Measurements from ENCODE around the gene U2AF1L4.
"Not testable (repeated sequence)": the region's sequence is repeated elsewhere in the genome, so short reads cannot be mapped to it uniquely, and the experiment has no call there.

U2AF1L4 gene

DNA sequence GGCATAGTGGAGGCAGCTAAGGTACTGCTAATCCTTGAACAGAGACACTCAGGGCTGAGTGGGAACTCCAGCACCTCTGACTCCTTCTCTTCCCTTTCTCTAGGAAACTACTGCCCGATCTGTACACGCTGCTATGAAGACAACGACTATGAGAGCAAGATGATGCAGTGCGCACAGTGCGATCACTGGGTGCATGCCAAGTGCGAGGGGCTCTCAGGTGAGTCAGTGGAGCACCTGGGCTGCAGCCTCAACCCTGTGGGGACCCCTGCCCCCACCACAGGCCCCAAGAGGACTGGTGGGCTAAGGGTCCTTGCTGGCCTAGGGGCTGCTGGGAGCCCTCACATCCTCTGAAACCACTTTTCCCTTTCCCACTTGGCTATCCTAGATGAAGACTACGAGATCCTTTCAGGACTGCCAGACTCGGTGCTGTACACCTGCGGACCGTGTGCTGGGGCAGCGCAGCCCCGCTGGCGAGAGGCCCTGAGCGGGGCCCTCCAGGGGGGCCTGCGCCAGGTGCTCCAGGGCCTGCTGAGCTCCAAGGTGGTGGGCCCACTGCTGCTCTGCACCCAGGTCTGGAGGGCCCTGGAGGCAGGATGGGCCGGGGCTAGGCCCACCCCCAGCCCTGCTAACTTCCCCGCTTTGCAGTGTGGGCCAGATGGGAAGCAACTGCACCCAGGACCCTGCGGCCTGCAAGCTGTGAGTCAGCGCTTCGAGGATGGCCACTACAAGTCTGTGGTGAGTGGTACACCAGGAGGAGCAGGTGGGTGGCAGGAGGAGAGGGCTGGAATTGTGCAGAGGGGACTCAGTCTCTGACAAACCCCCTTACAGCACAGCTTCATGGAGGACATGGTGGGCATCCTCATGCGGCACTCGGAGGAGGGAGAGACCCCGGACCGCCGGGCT lies 17.9 kb downstream of the U2AF1L4 start:
- TF ChIP-seq, protein P1, sequence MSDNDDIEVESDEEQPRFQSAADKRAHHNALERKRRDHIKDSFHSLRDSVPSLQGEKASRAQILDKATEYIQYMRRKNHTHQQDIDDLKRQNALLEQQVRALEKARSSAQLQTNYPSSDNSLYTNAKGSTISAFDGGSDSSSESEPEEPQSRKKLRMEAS (IDR thresholded peaks at IDR 0.05; ENCODE audit: low read depth, low read length): no peak
- TF ChIP-seq POLR2A (IDR thresholded peaks at IDR 0.05; ENCODE audit: extremely low read depth, insufficient read length) (no peak), MYC (IDR thresholded peaks at IDR 0.05; ENCODE audit: low read depth, low read length) (no peak)
- TF ChIP-seq, protein P2, sequence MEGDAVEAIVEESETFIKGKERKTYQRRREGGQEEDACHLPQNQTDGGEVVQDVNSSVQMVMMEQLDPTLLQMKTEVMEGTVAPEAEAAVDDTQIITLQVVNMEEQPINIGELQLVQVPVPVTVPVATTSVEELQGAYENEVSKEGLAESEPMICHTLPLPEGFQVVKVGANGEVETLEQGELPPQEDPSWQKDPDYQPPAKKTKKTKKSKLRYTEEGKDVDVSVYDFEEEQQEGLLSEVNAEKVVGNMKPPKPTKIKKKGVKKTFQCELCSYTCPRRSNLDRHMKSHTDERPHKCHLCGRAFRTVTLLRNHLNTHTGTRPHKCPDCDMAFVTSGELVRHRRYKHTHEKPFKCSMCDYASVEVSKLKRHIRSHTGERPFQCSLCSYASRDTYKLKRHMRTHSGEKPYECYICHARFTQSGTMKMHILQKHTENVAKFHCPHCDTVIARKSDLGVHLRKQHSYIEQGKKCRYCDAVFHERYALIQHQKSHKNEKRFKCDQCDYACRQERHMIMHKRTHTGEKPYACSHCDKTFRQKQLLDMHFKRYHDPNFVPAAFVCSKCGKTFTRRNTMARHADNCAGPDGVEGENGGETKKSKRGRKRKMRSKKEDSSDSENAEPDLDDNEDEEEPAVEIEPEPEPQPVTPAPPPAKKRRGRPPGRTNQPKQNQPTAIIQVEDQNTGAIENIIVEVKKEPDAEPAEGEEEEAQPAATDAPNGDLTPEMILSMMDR (IDR thresholded peaks at IDR 0.05; ENCODE audit: low read depth, low read length): no peak
- no peak overlapping the region for H3K4me3 ChIP-seq (ENCODE audit: low read depth, low read length)
- DNase-seq (ENCODE audit: low read depth): no peak

DNA sequence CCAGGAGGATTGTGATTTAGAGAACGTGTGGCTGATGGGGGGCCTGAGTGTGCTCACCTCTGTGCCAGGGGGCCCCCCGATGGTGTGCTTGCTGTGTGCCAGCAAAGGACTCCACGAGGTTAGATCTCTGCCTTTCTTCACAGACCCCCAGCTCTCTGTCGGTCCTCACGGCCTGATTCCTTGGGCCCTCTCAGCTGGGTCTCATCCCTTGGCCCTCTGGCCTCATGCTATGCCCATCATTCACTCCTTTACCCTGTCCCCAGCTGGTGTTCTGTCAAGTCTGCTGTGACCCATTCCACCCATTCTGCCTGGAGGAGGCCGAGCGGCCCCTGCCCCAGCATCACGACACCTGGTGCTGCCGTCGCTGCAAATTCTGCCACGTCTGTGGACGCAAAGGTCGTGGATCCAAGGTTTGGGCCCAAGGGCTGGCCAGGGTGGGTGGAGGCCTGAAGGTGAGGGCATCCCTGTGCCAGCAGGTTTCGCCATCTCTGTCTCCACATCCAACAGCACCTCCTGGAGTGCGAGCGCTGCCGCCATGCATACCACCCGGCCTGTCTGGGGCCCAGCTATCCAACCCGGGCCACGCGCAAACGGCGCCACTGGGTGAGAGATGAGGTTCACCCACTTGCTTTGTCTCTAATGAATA lies 19.9 kb downstream of the U2AF1L4 start:
- no peak overlapping the region for H3K4me3 ChIP-seq (ENCODE audit: low read depth, low read length)
- DNase-seq (ENCODE audit: low read depth): no peak
- TF ChIP-seq MYC (IDR thresholded peaks at IDR 0.05; ENCODE audit: low read depth, low read length): no peak
- TF ChIP-seq, protein P2 (IDR thresholded peaks at IDR 0.05; ENCODE audit: low read depth, low read length): no peak
- TF ChIP-seq, protein P1 (IDR thresholded peaks at IDR 0.05; ENCODE audit: low read depth, low read length): no peak
- no peak for TF ChIP-seq POLR2A (IDR thresholded peaks at IDR 0.05; ENCODE audit: extremely low read depth, insufficient read length)

DNA sequence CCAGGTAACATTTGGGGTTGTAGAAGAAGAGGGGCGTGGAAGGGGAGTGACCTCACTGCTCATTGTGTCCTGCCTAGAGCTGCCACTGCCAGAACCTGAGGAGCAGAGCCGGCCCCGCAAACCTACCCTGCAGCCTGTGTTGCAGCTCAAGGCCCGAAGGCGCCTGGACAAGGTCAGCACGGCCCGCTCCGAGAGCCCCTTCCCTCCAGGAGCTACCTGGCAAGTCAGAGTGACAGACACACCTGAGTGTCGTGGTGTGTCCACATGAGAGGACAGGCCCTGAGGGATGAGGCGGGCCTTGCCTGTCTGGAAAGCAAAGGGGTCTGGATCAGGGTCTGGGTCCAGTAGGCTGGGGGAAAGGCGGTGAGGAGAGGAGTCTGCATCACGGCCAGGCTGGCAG lies 20.7 kb downstream of the U2AF1L4 start:
- no peak for TF ChIP-seq POLR2A (IDR thresholded peaks at IDR 0.05; ENCODE audit: extremely low read depth, insufficient read length)
- TF ChIP-seq, protein P1 (IDR thresholded peaks at IDR 0.05; ENCODE audit: low read depth, low read length): no peak
- TF ChIP-seq, protein P2 (IDR thresholded peaks at IDR 0.05; ENCODE audit: low read depth, low read length): no peak
- TF ChIP-seq MYC (IDR thresholded peaks at IDR 0.05; ENCODE audit: low read depth, low read length): no peak
- H3K4me3 ChIP-seq (ENCODE audit: low read depth, low read length): no peak overlapping the region
- no peak for DNase-seq (ENCODE audit: low read depth)

DNA sequence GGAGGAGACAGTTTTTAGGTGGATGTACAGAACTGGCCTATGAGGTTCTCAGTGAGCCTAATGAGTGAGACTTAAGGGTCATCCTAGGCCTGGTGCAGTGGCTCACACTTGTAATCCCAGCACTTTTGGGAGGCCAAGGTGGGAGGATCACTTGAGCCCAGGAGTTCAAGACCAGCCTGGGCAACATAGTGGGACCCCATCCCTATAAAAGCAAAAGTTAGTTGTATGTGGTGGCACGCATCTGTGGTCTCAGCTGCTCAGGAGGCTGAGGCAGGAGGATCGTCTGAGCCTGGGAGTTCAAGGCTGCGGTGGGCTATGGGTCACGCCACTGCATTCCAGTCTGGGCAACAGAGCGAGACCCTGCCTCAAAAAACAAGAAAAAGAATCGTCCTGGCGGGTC lies 21.1 kb downstream of the U2AF1L4 start:
- not testable (repeated sequence) for H3K4me3 ChIP-seq (ENCODE audit: low read depth, low read length); DNase-seq (ENCODE audit: low read depth)

DNA sequence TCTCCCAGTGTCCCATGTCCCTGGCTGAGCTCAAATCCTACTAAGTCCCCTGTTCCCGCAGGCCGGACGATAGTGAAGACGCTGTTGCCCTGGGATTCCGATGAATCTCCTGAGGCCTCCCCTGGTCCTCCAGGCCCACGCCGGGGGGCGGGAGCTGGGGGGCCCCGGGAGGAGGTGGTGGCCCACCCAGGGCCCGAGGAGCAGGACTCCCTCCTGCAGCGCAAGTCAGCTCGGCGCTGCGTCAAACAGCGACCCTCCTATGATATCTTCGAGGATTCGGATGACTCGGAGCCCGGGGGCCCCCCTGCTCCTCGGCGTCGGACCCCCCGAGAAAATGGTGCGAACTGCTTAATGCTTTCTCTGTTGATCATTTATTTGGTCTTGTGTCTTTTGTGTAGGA lies 21.5 kb downstream of the U2AF1L4 start:
- TF ChIP-seq POLR2A (IDR thresholded peaks at IDR 0.05; ENCODE audit: extremely low read depth, insufficient read length) (no peak), MYC (IDR thresholded peaks at IDR 0.05; ENCODE audit: low read depth, low read length) (no peak)
- TF ChIP-seq, protein P1 (IDR thresholded peaks at IDR 0.05; ENCODE audit: low read depth, low read length): no peak
- TF ChIP-seq, protein P2 (IDR thresholded peaks at IDR 0.05; ENCODE audit: low read depth, low read length): no peak
- no peak for DNase-seq (ENCODE audit: low read depth)
- no peak overlapping the region for H3K4me3 ChIP-seq (ENCODE audit: low read depth, low read length)

DNA sequence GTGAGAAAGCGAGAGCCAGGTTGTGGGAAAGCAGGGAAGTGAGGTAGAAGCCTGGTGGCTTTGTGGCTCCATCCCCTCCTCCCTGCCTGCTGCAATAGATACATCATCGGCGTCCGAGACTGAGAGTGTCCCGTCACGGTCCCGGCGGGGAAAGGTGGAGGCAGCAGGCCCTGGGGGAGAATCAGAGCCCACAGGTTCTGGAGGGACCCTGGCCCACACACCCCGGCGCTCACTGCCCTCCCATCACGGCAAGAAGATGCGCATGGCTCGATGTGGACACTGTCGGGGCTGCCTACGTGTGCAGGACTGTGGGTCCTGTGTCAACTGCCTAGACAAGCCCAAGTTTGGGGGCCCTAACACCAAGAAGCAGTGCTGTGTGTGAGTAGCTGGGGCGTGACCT lies 22.3 kb downstream of the U2AF1L4 start:
- TF ChIP-seq, protein P1 (IDR thresholded peaks at IDR 0.05; ENCODE audit: low read depth, low read length): no peak
- no peak for TF ChIP-seq MYC (IDR thresholded peaks at IDR 0.05; ENCODE audit: low read depth, low read length)
- TF ChIP-seq POLR2A (IDR thresholded peaks at IDR 0.05; ENCODE audit: extremely low read depth, insufficient read length): no peak
- TF ChIP-seq, protein P2 (IDR thresholded peaks at IDR 0.05; ENCODE audit: low read depth, low read length): no peak
- DNase-seq (ENCODE audit: low read depth): no peak

More for the DNA sequence above, 22.3 kb downstream of the U2AF1L4 start:
- H3K4me3 ChIP-seq (ENCODE audit: low read depth, low read length): no peak overlapping the region

Data from NB4 (cell line).